PFSK-1 (cell line): ENCODE measurements around the gene GPC6.

Source experiments
- FOXP2 ChIP-seq: optimal IDR thresholded peaks from 2 replicates; pipeline ENCODE3; 2011; ENCODE audit warnings: borderline replicate concordance, control low read depth, inconsistent platforms; ENCODE audit not compliant: insufficient read depth; ENCODE audit errors: extremely low read length, extremely low read depth
- POLR2AphosphoS5 ChIP-seq: IDR thresholded peaks from 2 replicates; pipeline ENCODE4 v1.6.1; 2012; ENCODE audit warnings: low read depth, mild to moderate bottlenecking, control low read depth, low read length, moderate library complexity
- SIN3A ChIP-seq: IDR thresholded peaks from 2 replicates; pipeline ENCODE4 v1.6.1; 2012; ENCODE audit warnings: mild to moderate bottlenecking, low read length, moderate library complexity, borderline replicate concordance; ENCODE audit not compliant: insufficient read depth
- TAF1 ChIP-seq: IDR thresholded peaks from 2 replicates; pipeline ENCODE4 v1.6.1; 2012; ENCODE audit warnings: low read length, control low read depth, borderline replicate concordance; ENCODE audit not compliant: insufficient read depth
- TF ChIP-seq, protein P1 (sequence below), 2 experiments: IDR thresholded peaks; 2 replicates each; pipeline versions ENCODE4 v1.6.1 to v1.8.0; 2011 to 2012; ENCODE audit warnings: low read depth in 2 of 2, low read length in 2 of 2, control low read depth in 1 of 2, inconsistent platforms in 1 of 2, mild to moderate bottlenecking in 1 of 2, moderate library complexity in 1 of 2; ENCODE audit not compliant: insufficient read depth in 1 of 2

DNA sequence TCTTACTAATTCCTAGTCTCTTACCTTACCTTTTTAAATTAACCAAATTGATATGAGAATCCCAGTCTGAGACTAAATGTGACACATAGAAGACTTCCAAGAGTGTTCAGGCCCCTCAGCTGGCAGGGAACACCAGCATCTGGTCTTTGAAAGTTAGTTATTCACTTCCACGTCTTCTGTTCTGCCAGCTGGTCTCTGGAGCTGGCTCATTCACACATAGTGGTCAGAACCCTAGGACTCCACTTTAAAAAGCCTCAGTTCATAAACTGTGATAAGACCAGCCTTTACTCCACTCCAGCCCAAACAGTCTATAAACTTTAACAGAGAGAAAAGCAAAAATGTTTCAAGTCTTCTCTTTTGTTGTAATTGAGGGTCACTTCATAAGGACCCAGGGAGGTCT lies 989.9 kb downstream of the GPC6 start:
- TF ChIP-seq SIN3A, result no peak
- TF ChIP-seq, protein P1, sequence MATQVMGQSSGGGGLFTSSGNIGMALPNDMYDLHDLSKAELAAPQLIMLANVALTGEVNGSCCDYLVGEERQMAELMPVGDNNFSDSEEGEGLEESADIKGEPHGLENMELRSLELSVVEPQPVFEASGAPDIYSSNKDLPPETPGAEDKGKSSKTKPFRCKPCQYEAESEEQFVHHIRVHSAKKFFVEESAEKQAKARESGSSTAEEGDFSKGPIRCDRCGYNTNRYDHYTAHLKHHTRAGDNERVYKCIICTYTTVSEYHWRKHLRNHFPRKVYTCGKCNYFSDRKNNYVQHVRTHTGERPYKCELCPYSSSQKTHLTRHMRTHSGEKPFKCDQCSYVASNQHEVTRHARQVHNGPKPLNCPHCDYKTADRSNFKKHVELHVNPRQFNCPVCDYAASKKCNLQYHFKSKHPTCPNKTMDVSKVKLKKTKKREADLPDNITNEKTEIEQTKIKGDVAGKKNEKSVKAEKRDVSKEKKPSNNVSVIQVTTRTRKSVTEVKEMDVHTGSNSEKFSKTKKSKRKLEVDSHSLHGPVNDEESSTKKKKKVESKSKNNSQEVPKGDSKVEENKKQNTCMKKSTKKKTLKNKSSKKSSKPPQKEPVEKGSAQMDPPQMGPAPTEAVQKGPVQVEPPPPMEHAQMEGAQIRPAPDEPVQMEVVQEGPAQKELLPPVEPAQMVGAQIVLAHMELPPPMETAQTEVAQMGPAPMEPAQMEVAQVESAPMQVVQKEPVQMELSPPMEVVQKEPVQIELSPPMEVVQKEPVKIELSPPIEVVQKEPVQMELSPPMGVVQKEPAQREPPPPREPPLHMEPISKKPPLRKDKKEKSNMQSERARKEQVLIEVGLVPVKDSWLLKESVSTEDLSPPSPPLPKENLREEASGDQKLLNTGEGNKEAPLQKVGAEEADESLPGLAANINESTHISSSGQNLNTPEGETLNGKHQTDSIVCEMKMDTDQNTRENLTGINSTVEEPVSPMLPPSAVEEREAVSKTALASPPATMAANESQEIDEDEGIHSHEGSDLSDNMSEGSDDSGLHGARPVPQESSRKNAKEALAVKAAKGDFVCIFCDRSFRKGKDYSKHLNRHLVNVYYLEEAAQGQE (IDR thresholded peaks at IDR 0.05; ENCODE audit: insufficient read depth in 1 of 2, low read depth in 2 of 2, low read length in 2 of 2), result no peak
- no peak for TF ChIP-seq POLR2AphosphoS5
- no peak for TF ChIP-seq TAF1
- TF ChIP-seq FOXP2, result no peak
